Right lobe of liver (tissue), 6 donors: ENCODE data around the gene CNR2. TPM values are rescaled to one million over a fixed set of nuclear protein-coding genes. Genes with fewer than 3 reads are reported as not detected.
"Not testable (repeated sequence)": the region's sequence is repeated elsewhere in the genome, so short reads cannot be mapped to it uniquely, and the experiment has no call there.

Source experiments
- ATAC-seq, 4 donors: fragments of 200-7000 bp; cut with Tn5 transposase; one replicate each; pipeline ENCODE4 v1.9.1; 2020; ENCODE audit warnings: mild to moderate bottlenecking in 4 of 4, moderate library complexity in 4 of 4
- DNase-seq, 3 donors: peaks; one replicate each; pipeline ENCODE4 v3.0.0-alpha.2; 2020
- H3K27ac ChIP-seq, 3 donors: fragments of 200-600 bp; one replicate each; pipeline ENCODE4 v1.8.0; 2022
- H3K27me3 ChIP-seq, 2 donors: fragments of 200-600 bp; one replicate each; pipeline ENCODE4 v1.8.0; 2022
- H3K36me3 ChIP-seq, 4 donors: fragments of 200-600 bp; sonication (generic) in 1 of 4; one replicate each; pipeline versions ENCODE4 v1.5.1 to v1.8.0; 2017 to 2022; ENCODE audit warnings: control low read depth in 1 of 4
- H3K4me1 ChIP-seq, 4 donors: fragments of 200-600 bp; sonication (generic) in 1 of 4; one replicate each; pipeline versions ENCODE4 v1.5.1 to v1.8.0; 2017 to 2022; ENCODE audit warnings: control low read depth in 1 of 4
- H3K4me3 ChIP-seq, 3 donors: fragments of 200-600 bp; one replicate each; pipeline ENCODE4 v1.8.0; 2022
- H3K9me3 ChIP-seq, 4 donors: fragments of 200-600 bp; sonication (generic) in 1 of 4; one replicate each; pipeline versions ENCODE4 v1.5.1 to v1.8.0; 2017 to 2022; ENCODE audit warnings: control low read depth in 1 of 4
- CTCF ChIP-seq, 4 donors: fragments of 200-600 bp in 3 of 4; fragments of 450-650 bp in 1 of 4; IDR thresholded peaks; one replicate each; pipeline versions ENCODE4 v1.5.1 to v1.8.0; 2016 to 2022; ENCODE audit warnings: antibody characterized with exemption in 4 of 4, mild to moderate bottlenecking in 2 of 4
- POLR2A ChIP-seq: fragments of 450-650 bp; IDR thresholded peaks from one replicate; pipeline ENCODE4 v1.6.1; 2017; ENCODE audit warnings: antibody characterized with exemption, mild to moderate bottlenecking
- WGBS: methylation state at CpG from one replicate; pipeline ENCODE4 v1.1.6; 2018; ENCODE audit warnings: low coverage, low lambda C conversion rate; ENCODE audit not compliant: insufficient coverage; ENCODE audit errors: missing lambda C conversion rate; 5-methylcytosine and 5-hydroxymethylcytosine counted together
- intact Hi-C, 2 donors: fragments of 100-400 bp; cut with DNase I; formaldehyde crosslinking; loops; one replicate each; pipeline versions ENCODE4 v1.11.2 to v1.14.1; 2022
- total RNA-seq, 6 experiments: library from RNA; depleted of rRNA in 2 of 6; stranded (reverse); fragments of >200 nt in 2 of 6; fragmentation: NEBNext Ultra II Directional in 3 of 6; extraction: Animal tissue kit (Norgen Biotek cat#: 25700) in 3 of 6; gene quantifications; one replicate each; pipeline versions ENCODE4 v1.1.0 to v1.2.4, GENCODE V29; 2016 to 2023
- donor health status: DM: no; HTN: yes; CAD: no.
- donor health status: DM: no; HTN: no; CAD: no.
- donor health status: DM: no; HTN: no; CAD: no.
- donor health status: DM: no; HTN: yes; CAD: no.
- donor health status: DM: no; HTN: yes; CAD: no.

Gene CNR2
- total RNA-seq, 6 experiments from 2014 or later: 0.04 to 0.07 (median 0.06) TPM; not detected in 2

DNA sequence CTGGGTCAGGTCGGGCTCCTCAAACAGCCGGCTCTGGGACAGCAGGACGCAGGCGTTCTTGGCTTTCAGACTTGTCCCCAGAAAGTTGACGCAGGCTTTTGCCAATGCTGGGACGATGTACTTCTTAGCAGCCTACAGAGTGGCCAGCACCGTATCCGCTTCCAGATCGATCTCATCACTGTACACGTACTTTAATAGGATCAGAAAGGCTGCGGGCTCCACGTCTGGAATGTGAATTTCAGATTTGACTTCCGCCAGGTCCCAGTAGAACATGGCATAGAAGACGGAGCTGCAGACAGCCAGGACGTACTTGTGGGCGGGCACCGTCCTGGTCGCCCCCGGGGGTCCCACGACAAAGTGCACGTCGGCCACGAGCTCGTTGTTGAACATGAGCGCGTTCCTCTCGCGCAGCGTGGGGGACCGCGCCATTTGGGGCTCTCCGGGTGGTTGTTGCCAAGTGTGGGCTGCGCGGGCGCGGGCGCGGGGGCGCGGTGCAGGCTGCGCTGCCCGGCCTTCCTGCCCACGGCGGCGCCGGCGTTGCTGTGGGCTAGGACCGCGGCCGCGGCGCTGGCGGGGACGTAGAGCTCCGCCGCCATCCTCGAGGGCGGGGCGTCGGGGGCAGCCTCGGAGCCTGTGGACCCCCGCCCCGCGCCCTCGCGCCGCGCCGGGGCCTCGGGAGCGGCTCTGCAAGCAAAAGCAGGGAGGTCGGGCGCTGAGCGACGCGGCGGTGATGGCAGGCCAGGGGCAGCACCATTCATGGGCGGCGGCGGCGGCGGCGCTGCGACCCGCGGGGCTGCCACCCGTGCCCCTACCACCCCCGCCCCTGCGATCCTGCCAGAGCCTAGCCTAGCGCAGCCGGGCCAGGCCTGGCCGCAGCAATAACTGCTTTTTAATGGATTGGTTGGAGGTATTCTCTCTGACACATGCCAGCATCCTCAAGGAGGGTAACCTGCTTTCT is 10.6 kb downstream of the CNR2 start:
- Histone ChIP-seq H3K36me3 (no peaks in the 10 kb centered on the region), H3K27ac (no peak overlapping the region), H3K9me3 (no peaks in the 10 kb centered on the region), H3K4me3 (peak overlapping the region in 1 of 3 donors; percentile 16), H3K4me1 (peaks cover 0 to 4% (median 0%) of the 10 kb centered on the region in 4 donors), H3K27me3 (peaks cover 0 to 9% of the 10 kb centered on the region in 2 donors)
- intact Hi-C loops: no loop called here
- TF ChIP-seq CTCF (IDR thresholded peaks at IDR 0.05): no peak
- no peak for TF ChIP-seq POLR2A
- DNase-seq (no peak), ATAC-seq (peak in 2 of 4 donors; percentile 23 to 26)
- WGBS: 80% methylated on average over 1 of the region's 92 CpGs

- H3K36me3 ChIP-seq, intact Hi-C loops, ATAC-seq, H3K27ac ChIP-seq, DNase-seq, H3K9me3 ChIP-seq, H3K4me3 ChIP-seq, H3K27me3 ChIP-seq: not testable (repeated sequence)
- H3K4me1 ChIP-seq: peaks cover 0 to 13% (median 0%) of the 10 kb centered on the region in 4 donors
- WGBS: 89% methylated on average over 4 of the region's 8 CpGs
Measured at GRCh38 chr1:23900017-23900416, 13.1 kb downstream of the CNR2 start.

GRCh38 chr1:23899070-23899469 is 14.1 kb downstream of the CNR2 start:
- 56% methylated on average over 3 of the region's 3 CpGs for WGBS
- intact Hi-C loops: no loop called here
- no peaks in the 10 kb centered on the region for H3K36me3 ChIP-seq
- peaks cover 0 to 13% (median 0%) of the 10 kb centered on the region in 4 donors for H3K4me1 ChIP-seq
- DNase-seq (no peak), ATAC-seq (no peak)
- no peak overlapping the region for H3K27ac ChIP-seq
- H3K4me3 ChIP-seq: no peak overlapping the region
- peaks cover 0 to 7% of the 10 kb centered on the region in 2 donors for H3K27me3 ChIP-seq
- H3K9me3 ChIP-seq: no peaks in the 10 kb centered on the region
- no peak for TF ChIP-seq POLR2A

- ATAC-seq: peak; percentile 76 to 85 (median 78)
- H3K4me3 ChIP-seq: no peak overlapping the region
- H3K27me3 ChIP-seq: no peaks in the 10 kb centered on the region
- DNase-seq: peak in 1 of 3 donors; percentile 71
- intact Hi-C loops: no loop called here
- H3K9me3 ChIP-seq: no peaks in the 10 kb centered on the region
- H3K36me3 ChIP-seq: no peaks in the 10 kb centered on the region
- TF ChIP-seq CTCF (IDR thresholded peaks at IDR 0.05) (no peak), POLR2A (no peak)
- H3K27ac ChIP-seq: no peak overlapping the region
- peaks cover 0 to 9% (median 0%) of the 10 kb centered on the region in 4 donors for H3K4me1 ChIP-seq
- 9% methylated on average over 6 of the region's 6 CpGs for WGBS
Measured at GRCh38 chr1:23897083-23897482, 16.1 kb downstream of the CNR2 start.

DNA sequence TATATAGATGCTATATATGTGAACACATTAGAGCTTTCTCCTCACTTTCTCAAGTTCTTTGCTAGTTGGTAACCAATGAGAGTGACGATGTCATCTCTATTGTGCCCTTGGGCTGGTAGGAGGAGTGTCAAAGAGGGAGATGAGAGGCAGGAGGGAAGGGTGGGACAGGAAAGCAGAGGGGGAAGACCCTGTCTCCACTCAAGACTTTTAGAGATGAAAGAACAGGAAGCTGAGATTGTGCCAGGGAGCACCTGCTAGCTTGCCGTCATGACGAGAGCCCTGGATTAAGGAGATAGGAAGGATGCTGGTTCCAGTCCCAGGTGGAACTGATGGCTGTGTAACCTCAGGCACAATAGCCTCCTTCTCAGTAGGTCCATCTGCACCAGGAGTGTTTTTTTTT is 16.7 kb downstream of the CNR2 start:
- no peak for ATAC-seq
- DNase-seq: no peak

More for the DNA sequence above, 16.7 kb downstream of the CNR2 start:
- H3K4me3 ChIP-seq: no peak overlapping the region
- H3K27ac ChIP-seq: no peak overlapping the region
- TF ChIP-seq POLR2A: no peak
- no peak for TF ChIP-seq CTCF (IDR thresholded peaks at IDR 0.05)
- 41% methylated on average over 3 of the region's 3 CpGs for WGBS
- intact Hi-C loops: no loop called here
- H3K4me1 ChIP-seq: peaks cover 0 to 9% (median 0%) of the 10 kb centered on the region in 4 donors
- H3K9me3 ChIP-seq: no peaks in the 10 kb centered on the region
- H3K27me3 ChIP-seq: no peaks in the 10 kb centered on the region
- H3K36me3 ChIP-seq: no peaks in the 10 kb centered on the region
